WTC11 (cell line): ENCODE measurements around the gene SF3B2. TPM values are rescaled to one million over a fixed set of nuclear protein-coding genes. Genes with fewer than 3 reads are reported as not detected.

Experiments used
- ATAC-seq: fragments of 200-7000 bp; cut with Tn5 transposase; 2 replicates; pipeline ENCODE4 v1.10.0; 2021; ENCODE audit warnings: mild to moderate bottlenecking, moderate library complexity
- CTCF ChIA-PET: fragments of 300-600 bp; sonication (Branson Sonifier 250); formaldehyde crosslinking; loops from one replicate; lab custom pipeline; 2021; ENCODE audit warnings: antibody characterized with exemption; lab: Charles Lee
- POLR2A ChIA-PET: fragments of 350-600 bp; sonication (Branson Sonifier 250); formaldehyde crosslinking; loops from one replicate; lab custom pipeline; 2021; ENCODE audit warnings: antibody characterized with exemption; lab: Charles Lee
- DNase-seq: peaks from one replicate; pipeline ENCODE4 v3.0.0; 2021; ENCODE audit warnings: low spot score
- H3K27ac Mint-ChIP-seq: 2 replicates; pipeline ENCODE4 v1.8.0; 2021; ENCODE audit warnings: mixed read lengths
- H3K27me3 Mint-ChIP-seq: 2 replicates; pipeline ENCODE4 v1.8.0; 2021; ENCODE audit warnings: low read depth, mild to moderate bottlenecking, moderate library complexity, mixed read lengths
- H3K36me3 Mint-ChIP-seq: 2 replicates; pipeline ENCODE4 v1.8.0; 2021; ENCODE audit warnings: mixed read lengths
- H3K4me1 Mint-ChIP-seq: 2 replicates; pipeline ENCODE4 v1.8.0; 2022; ENCODE audit warnings: mixed read lengths
- H3K4me3 Mint-ChIP-seq: 2 replicates; pipeline ENCODE4 v1.8.0; 2021; ENCODE audit warnings: mild to moderate bottlenecking, moderate library complexity, mixed read lengths
- H3K9me3 Mint-ChIP-seq: 2 replicates; pipeline ENCODE4 v1.8.0; 2021; ENCODE audit warnings: mixed read lengths
- ATF1 ChIP-seq: sonication (generic); formaldehyde crosslinking; IDR thresholded peaks from 2 replicates; pipeline ENCODE4 v1.8.1; 2023; ENCODE audit warnings: mild to moderate bottlenecking, moderate library complexity, missing genetic modification reagents
- CREM ChIP-seq: sonication (generic); formaldehyde crosslinking; IDR thresholded peaks from 2 replicates; pipeline ENCODE4 v1.8.1; 2022; ENCODE audit warnings: mild to moderate bottlenecking, missing genetic modification reagents, moderate library complexity
- ETV6 ChIP-seq: sonication (generic); formaldehyde crosslinking; IDR thresholded peaks from 2 replicates; pipeline ENCODE4 v1.8.1; 2022; ENCODE audit warnings: mild to moderate bottlenecking, missing genetic modification reagents
- FOXK1 ChIP-seq: sonication (generic); formaldehyde crosslinking; IDR thresholded peaks from 2 replicates; pipeline ENCODE4 v1.8.0; 2022; ENCODE audit warnings: mild to moderate bottlenecking, moderate library complexity, missing genetic modification reagents
- HMGA2 ChIP-seq: fragments of 250-450 bp; sonication (Bioruptor Pico); IDR thresholded peaks from 2 replicates; pipeline ENCODE4 v1.4.0; 2021; ENCODE audit warnings: mild to moderate bottlenecking, moderate library complexity
- IRF2 ChIP-seq: sonication (generic); formaldehyde crosslinking; IDR thresholded peaks from 2 replicates; pipeline ENCODE4 v1.8.0; 2022; ENCODE audit warnings: low read depth, missing genetic modification reagents, borderline replicate concordance
- JUN ChIP-seq: sonication (generic); formaldehyde crosslinking; IDR thresholded peaks from 2 replicates; pipeline ENCODE4 v1.8.0; 2023; ENCODE audit warnings: mild to moderate bottlenecking, missing genetic modification reagents
- KAT7 ChIP-seq: sonication (generic); formaldehyde crosslinking; IDR thresholded peaks from 2 replicates; pipeline ENCODE4 v1.8.1; 2023; ENCODE audit warnings: missing genetic modification reagents, mild to moderate bottlenecking, borderline replicate concordance
- NFYB ChIP-seq: sonication (generic); formaldehyde crosslinking; conservative IDR thresholded peaks from 2 replicates; pipeline ENCODE4 v1.8.0; 2022; ENCODE audit warnings: low read depth, missing genetic modification reagents
- PRRX2 ChIP-seq: fragments of 250-450 bp; sonication (Bioruptor Pico); IDR thresholded peaks from 2 replicates; pipeline ENCODE4 v1.8.0; 2021; ENCODE audit warnings: mild to moderate bottlenecking
- SP1 ChIP-seq: sonication (generic); formaldehyde crosslinking; conservative IDR thresholded peaks from 2 replicates; pipeline ENCODE4 v1.8.1; 2022; ENCODE audit warnings: missing genetic modification reagents
- TCF7 ChIP-seq: sonication (generic); formaldehyde crosslinking; IDR thresholded peaks from 2 replicates; pipeline ENCODE4 v1.8.0; 2022; ENCODE audit warnings: mild to moderate bottlenecking, low read depth, missing genetic modification reagents, moderate library complexity
- TP53 ChIP-seq: sonication (generic); formaldehyde crosslinking; IDR thresholded peaks from 2 replicates; pipeline ENCODE4 v1.8.1; 2023; ENCODE audit warnings: mild to moderate bottlenecking, missing genetic modification reagents
- total RNA-seq: library from RNA; stranded (reverse); gene quantifications from 3 replicates; pipeline ENCODE4 v1.2.3, GENCODE V29; 2021
- TF ChIP-seq, protein P1 (sequence below): sonication (generic); formaldehyde crosslinking; IDR thresholded peaks from 2 replicates; pipeline ENCODE4 v1.8.0; 2023; ENCODE audit warnings: missing genetic modification reagents
- TF ChIP-seq, protein P2 (sequence below): sonication (generic); formaldehyde crosslinking; IDR thresholded peaks from 2 replicates; pipeline ENCODE4 v1.8.1; 2022; ENCODE audit warnings: low read depth, missing genetic modification reagents, borderline replicate concordance
- TF ChIP-seq, protein P3 (sequence below): sonication (generic); formaldehyde crosslinking; IDR thresholded peaks from 2 replicates; pipeline ENCODE4 v1.8.1; 2022; ENCODE audit warnings: mild to moderate bottlenecking, missing genetic modification reagents, moderate library complexity, borderline replicate concordance
- TF ChIP-seq, protein P4 (sequence below): sonication (generic); formaldehyde crosslinking; IDR thresholded peaks from 2 replicates; pipeline ENCODE4 v1.8.1; 2023; ENCODE audit warnings: mild to moderate bottlenecking, moderate library complexity, missing genetic modification reagents
- TF ChIP-seq, protein P5 (sequence below): sonication (generic); formaldehyde crosslinking; conservative IDR thresholded peaks from 2 replicates; pipeline ENCODE4 v1.8.1; 2023; ENCODE audit warnings: mild to moderate bottlenecking, low read depth, missing genetic modification reagents, moderate library complexity
- TF ChIP-seq, protein P6 (sequence below): fragments of 200-600 bp; IDR thresholded peaks from 2 replicates; pipeline ENCODE4 v1.8.0; 2022; ENCODE audit warnings: antibody characterized with exemption
- TF ChIP-seq, protein P7 (sequence below): sonication (generic); formaldehyde crosslinking; IDR thresholded peaks from 2 replicates; pipeline ENCODE4 v1.8.1; 2023; ENCODE audit warnings: mild to moderate bottlenecking, missing genetic modification reagents, borderline replicate concordance

SF3B2 gene
- total RNA-seq, 1 experiment from 2014 or later = 295 TPM

DNA sequence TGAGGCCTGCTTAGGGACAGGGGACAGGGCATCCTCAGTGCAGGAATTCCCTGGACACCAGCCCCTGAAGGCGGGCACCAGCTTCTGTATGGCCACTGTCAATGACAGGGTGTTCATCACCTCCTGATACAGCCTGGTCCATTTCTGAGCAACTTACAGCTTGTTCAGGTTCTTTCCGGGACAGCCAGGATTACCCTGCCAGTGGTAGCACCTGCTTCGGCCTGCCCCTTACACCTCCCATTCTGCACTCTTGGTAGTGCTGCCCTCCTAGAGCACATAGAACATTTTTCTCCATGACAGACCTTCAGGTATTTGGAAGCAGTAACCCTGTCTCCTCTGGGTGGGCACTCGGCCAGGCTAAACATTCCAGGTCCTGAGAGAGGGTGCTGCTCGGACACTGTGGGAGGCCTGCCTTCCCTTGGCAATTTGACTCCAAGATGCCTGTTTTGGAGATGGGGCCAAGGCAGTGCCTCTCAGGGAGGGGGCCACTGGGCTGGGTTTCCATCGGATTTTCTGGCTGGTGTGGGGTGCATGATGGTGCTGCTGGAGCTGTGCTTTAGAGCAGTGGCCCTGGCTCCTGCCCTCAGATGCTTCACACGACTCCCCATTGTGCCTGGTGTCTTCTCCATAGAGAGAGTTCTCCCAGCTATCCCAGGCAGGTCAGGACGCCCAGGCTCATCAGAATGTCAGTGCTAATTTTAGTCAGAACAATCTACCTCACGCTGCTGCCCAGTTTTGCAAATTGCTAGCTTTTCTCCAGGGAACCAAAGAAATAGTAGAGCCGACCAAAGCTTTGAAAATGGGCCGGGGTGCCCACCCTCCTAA is 4.4 kb upstream of the SF3B2 start (continued):
- TF ChIP-seq HMGA2 (CRISPR knock-in tag) (no peak), IRF2 (CRISPR knock-in tag) (no peak), SP1 (CRISPR knock-in tag) (no peak)
- TF ChIP-seq, protein P1, sequence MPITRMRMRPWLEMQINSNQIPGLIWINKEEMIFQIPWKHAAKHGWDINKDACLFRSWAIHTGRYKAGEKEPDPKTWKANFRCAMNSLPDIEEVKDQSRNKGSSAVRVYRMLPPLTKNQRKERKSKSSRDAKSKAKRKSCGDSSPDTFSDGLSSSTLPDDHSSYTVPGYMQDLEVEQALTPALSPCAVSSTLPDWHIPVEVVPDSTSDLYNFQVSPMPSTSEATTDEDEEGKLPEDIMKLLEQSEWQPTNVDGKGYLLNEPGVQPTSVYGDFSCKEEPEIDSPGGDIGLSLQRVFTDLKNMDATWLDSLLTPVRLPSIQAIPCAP (CRISPR knock-in tag) = no peak

DNA sequence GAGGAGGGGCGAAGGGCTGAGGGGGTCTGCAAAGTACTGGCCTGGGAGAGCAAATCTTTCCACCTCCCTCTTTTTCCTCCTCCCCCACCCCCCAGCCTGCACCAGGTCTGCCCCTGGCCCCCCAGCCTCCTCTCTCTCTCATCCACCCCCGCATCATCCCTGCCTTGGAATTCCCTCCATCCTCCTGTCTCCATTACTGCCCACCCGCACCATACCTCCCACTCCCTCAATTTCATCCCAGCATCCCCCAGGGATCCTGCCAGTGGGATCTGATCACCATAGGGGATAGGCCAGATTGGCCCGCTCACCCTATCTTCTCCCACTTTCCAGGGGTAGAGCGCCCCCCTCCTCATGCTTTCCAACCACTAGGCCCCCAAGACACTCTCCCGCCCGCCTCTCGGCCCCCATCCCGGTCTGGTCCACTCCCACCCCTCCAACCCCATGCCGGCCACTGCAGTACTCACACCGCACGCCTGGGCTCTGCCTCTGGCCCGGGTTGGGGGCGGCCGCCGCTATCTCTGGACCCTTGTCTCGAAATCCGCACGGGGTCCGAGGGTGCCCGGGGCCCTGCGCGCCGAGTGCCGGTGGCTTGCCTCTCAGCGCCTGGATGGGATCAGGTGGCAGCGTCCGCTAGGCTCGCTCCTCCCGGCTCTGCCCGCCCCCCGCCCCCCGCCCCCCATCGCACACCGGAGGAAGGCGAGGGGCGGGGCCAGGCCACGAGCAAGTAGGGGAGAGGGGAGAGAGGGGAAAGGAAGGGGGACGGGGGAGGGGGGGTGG is 3.4 kb upstream of the SF3B2 start, which contains the start of gene GAL3ST3:
Gene GAL3ST3, minus strand, starts transcription at position 615 of the 777 bp plus-strand sequence. CDS start 3,746 bp downstream, outside the sequence.
- Mint-ChIP-seq H3K27me3 (no peaks in the 10 kb centered on the region), H3K27ac (no peak within 1 kb of the TSS), H3K9me3 (no peaks in the 10 kb centered on the region), H3K36me3 (peaks cover 22% of the 10 kb centered on the region), H3K4me1 (peaks cover 48% of the 10 kb centered on the region), H3K4me3 (peak within 1 kb of the TSS; percentile 84)
- ChIA-PET POLR2A (no interaction called here), CTCF (interaction anchor here (1.0 to 1.3 kb wide), 3 partner anchors 26 to 164 kb away, joined by 3 to 6 read pairs (median 3); no protein-coding TSS in a partner anchor)
- DNase-seq (peak; percentile 71), ATAC-seq (peak; percentile 12)
- no peak for TF ChIP-seq NFYB (CRISPR knock-in tag)
- no peak for TF ChIP-seq TP53
- TF ChIP-seq, protein P2, sequence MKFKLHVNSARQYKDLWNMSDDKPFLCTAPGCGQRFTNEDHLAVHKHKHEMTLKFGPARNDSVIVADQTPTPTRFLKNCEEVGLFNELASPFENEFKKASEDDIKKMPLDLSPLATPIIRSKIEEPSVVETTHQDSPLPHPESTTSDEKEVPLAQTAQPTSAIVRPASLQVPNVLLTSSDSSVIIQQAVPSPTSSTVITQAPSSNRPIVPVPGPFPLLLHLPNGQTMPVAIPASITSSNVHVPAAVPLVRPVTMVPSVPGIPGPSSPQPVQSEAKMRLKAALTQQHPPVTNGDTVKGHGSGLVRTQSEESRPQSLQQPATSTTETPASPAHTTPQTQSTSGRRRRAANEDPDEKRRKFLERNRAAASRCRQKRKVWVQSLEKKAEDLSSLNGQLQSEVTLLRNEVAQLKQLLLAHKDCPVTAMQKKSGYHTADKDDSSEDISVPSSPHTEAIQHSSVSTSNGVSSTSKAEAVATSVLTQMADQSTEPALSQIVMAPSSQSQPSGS = no peak
- TF ChIP-seq ETV6 (CRISPR knock-in tag) = no peak
- TF ChIP-seq, protein P3, sequence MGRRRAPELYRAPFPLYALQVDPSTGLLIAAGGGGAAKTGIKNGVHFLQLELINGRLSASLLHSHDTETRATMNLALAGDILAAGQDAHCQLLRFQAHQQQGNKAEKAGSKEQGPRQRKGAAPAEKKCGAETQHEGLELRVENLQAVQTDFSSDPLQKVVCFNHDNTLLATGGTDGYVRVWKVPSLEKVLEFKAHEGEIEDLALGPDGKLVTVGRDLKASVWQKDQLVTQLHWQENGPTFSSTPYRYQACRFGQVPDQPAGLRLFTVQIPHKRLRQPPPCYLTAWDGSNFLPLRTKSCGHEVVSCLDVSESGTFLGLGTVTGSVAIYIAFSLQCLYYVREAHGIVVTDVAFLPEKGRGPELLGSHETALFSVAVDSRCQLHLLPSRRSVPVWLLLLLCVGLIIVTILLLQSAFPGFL (CRISPR knock-in tag) = no peak
- TF ChIP-seq, protein P4, sequence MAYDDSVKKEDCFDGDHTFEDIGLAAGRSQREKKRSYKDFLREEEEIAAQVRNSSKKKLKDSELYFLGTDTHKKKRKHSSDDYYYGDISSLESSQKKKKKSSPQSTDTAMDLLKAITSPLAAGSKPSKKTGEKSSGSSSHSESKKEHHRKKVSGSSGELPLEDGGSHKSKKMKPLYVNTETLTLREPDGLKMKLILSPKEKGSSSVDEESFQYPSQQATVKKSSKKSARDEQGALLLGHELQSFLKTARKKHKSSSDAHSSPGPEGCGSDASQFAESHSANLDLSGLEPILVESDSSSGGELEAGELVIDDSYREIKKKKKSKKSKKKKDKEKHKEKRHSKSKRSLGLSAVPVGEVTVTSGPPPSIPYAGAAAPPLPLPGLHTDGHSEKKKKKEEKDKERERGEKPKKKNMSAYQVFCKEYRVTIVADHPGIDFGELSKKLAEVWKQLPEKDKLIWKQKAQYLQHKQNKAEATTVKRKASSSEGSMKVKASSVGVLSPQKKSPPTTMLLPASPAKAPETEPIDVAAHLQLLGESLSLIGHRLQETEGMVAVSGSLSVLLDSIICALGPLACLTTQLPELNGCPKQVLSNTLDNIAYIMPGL (CRISPR knock-in tag) = peak; percentile 68; the same call in 1 of the 2 replicates
- no peak for TF ChIP-seq KAT7 (CRISPR knock-in tag)
- TF ChIP-seq CREM (CRISPR knock-in tag) = no peak
- TF ChIP-seq, protein P5, sequence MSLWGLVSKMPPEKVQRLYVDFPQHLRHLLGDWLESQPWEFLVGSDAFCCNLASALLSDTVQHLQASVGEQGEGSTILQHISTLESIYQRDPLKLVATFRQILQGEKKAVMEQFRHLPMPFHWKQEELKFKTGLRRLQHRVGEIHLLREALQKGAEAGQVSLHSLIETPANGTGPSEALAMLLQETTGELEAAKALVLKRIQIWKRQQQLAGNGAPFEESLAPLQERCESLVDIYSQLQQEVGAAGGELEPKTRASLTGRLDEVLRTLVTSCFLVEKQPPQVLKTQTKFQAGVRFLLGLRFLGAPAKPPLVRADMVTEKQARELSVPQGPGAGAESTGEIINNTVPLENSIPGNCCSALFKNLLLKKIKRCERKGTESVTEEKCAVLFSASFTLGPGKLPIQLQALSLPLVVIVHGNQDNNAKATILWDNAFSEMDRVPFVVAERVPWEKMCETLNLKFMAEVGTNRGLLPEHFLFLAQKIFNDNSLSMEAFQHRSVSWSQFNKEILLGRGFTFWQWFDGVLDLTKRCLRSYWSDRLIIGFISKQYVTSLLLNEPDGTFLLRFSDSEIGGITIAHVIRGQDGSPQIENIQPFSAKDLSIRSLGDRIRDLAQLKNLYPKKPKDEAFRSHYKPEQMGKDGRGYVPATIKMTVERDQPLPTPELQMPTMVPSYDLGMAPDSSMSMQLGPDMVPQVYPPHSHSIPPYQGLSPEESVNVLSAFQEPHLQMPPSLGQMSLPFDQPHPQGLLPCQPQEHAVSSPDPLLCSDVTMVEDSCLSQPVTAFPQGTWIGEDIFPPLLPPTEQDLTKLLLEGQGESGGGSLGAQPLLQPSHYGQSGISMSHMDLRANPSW (CRISPR knock-in tag) = no peak
- TF ChIP-seq SP1 (CRISPR knock-in tag) = peak; percentile 86
- TF ChIP-seq TCF7 = no peak
- TF ChIP-seq, protein P6, sequence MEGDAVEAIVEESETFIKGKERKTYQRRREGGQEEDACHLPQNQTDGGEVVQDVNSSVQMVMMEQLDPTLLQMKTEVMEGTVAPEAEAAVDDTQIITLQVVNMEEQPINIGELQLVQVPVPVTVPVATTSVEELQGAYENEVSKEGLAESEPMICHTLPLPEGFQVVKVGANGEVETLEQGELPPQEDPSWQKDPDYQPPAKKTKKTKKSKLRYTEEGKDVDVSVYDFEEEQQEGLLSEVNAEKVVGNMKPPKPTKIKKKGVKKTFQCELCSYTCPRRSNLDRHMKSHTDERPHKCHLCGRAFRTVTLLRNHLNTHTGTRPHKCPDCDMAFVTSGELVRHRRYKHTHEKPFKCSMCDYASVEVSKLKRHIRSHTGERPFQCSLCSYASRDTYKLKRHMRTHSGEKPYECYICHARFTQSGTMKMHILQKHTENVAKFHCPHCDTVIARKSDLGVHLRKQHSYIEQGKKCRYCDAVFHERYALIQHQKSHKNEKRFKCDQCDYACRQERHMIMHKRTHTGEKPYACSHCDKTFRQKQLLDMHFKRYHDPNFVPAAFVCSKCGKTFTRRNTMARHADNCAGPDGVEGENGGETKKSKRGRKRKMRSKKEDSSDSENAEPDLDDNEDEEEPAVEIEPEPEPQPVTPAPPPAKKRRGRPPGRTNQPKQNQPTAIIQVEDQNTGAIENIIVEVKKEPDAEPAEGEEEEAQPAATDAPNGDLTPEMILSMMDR = no peak
- no peak for TF ChIP-seq JUN (CRISPR knock-in tag)
- TF ChIP-seq, protein P7, sequence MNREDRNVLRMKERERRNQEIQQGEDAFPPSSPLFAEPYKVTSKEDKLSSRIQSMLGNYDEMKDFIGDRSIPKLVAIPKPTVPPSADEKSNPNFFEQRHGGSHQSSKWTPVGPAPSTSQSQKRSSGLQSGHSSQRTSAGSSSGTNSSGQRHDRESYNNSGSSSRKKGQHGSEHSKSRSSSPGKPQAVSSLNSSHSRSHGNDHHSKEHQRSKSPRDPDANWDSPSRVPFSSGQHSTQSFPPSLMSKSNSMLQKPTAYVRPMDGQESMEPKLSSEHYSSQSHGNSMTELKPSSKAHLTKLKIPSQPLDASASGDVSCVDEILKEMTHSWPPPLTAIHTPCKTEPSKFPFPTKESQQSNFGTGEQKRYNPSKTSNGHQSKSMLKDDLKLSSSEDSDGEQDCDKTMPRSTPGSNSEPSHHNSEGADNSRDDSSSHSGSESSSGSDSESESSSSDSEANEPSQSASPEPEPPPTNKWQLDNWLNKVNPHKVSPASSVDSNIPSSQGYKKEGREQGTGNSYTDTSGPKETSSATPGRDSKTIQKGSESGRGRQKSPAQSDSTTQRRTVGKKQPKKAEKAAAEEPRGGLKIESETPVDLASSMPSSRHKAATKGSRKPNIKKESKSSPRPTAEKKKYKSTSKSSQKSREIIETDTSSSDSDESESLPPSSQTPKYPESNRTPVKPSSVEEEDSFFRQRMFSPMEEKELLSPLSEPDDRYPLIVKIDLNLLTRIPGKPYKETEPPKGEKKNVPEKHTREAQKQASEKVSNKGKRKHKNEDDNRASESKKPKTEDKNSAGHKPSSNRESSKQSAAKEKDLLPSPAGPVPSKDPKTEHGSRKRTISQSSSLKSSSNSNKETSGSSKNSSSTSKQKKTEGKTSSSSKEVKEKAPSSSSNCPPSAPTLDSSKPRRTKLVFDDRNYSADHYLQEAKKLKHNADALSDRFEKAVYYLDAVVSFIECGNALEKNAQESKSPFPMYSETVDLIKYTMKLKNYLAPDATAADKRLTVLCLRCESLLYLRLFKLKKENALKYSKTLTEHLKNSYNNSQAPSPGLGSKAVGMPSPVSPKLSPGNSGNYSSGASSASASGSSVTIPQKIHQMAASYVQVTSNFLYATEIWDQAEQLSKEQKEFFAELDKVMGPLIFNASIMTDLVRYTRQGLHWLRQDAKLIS (CRISPR knock-in tag) = no peak; the same call in 1 of the 2 replicates
- no peak for TF ChIP-seq PRRX2 (CRISPR knock-in tag)
- TF ChIP-seq ATF1 (CRISPR knock-in tag) = no peak
- 0 out of 2 replicates have a peak, but pooled peaks have one; percentile 26 for TF ChIP-seq FOXK1
